ENCODE measurements around the gene COX20.

The COX20 gene

DNA sequence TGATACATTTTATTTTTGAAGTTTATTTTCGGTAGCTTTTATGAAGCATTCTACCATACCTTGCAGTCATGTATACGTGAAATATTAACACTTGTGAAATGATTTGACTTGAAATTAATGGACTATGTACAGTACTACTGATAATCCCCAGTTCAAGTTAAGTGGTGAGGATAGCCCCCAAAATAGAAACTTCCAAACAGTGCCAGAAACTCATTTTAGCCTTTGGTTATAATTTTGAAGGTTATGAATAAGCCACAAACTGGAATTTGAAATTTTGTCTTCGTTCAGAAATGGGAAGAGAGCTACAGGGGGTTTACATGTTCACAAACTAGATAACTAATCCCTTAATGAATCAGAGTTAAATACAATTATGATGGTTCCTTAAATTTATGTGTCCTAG lies 30.4 kb downstream of the COX20 start:
- TF ChIP-seq GATA3 (IDR thresholded peaks at IDR 0.05; ENCODE audit: low read depth, low read length) = no peak
- TF ChIP-seq GATA2 (IDR thresholded peaks at IDR 0.05; ENCODE audit: low read depth, low read length) = no peak

GRCh38 chr1:244866355-244866754 lies 30.9 kb downstream of the COX20 start:
- TF ChIP-seq GATA3 (IDR thresholded peaks at IDR 0.05; ENCODE audit: low read depth, low read length) (no peak), GATA2 (IDR thresholded peaks at IDR 0.05; ENCODE audit: low read depth, low read length) (no peak)

DNA sequence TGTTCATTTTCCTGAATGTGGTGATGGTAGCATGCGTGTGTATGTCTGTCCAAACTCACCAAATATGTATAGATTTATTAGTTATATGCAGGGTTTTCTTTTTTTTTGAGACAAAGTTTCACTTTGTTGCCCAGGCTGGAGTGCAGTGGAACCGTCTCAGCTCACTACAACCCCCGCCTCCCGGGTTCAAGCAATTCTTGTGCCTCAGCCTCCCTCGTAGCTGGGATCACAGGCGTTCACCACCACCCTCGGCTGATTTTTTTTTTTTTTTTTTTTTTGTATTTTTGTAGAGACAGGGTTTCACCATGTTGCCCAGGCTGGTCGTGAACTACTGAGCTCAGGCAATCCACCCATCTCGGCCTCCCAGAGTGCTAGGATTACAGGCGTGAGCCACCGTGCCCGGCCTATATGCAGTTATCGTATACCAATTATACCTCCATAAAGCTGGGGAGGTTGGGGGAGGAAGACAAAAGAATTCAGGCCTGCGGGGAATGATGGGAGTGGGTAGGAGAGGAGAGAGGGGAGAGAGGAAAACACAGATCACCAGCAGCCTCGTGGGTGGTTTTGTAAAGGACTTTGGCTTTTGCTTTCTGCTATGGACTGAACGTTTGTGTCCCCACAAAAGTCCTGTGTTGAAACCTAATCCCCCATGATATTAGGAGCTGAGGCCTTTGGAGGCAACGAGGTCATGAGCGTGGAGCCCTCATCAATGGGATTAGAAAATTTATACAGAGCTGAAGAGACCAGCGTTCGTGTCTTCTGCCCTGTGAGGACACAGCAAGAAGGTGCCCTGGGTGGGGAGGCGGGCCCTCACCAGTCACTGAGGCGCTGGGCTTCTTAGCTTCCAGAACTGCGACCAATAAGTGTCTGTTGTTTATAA lies 33.3 kb downstream of the COX20 start:
- TF ChIP-seq GATA3 (IDR thresholded peaks at IDR 0.05; ENCODE audit: low read depth, low read length) = no peak
- no peak for TF ChIP-seq GATA2 (IDR thresholded peaks at IDR 0.05; ENCODE audit: low read depth, low read length)

DNA sequence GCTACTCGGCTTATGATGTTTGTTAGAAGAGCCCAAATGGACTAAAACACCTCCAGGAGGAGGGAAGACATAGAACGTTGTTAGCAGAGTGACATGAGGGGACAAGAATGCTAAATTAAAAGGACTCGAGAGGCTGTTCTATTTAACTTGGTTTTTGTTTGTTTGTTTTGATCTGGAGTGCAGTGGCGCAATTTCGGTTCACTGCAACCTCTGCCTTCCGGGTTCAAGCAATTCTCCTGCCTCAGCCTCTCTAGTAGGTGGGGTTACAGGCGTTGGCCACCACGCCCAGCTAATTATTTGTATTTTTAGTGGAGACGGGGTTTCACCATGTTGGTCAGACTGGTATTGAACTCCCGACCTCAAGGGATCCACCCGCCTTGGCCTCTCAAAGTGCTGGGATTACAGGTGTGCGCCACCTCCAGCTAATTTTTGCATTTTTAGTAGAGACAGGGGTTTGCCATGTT lies 33.9 kb downstream of the COX20 start:
- no peak for TF ChIP-seq GATA2 (IDR thresholded peaks at IDR 0.05; ENCODE audit: low read depth, low read length)
- TF ChIP-seq GATA3 (IDR thresholded peaks at IDR 0.05; ENCODE audit: low read depth, low read length) = no peak

DNA sequence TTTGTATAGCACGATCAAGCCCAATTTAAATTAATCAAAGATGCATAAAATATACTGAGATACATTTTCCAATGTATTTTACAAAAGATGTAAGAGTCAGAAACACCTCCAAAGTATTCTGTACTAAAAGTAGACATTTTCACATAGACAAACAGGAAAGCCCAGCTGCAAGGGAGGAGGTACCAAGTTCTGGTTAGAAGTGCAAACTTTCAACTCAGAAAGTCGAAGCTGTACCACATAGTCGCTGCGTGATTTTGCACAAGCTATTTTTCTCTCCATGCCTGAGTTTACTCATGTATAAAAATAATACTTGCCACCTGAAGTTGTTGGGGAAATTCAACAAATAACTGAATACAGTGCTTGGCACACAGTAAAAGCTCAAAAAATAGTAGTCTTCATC lies 34.5 kb downstream of the COX20 start:
- no peak for TF ChIP-seq GATA3 (IDR thresholded peaks at IDR 0.05; ENCODE audit: low read depth, low read length)
- TF ChIP-seq GATA2 (IDR thresholded peaks at IDR 0.05; ENCODE audit: low read depth, low read length) = no peak

DNA sequence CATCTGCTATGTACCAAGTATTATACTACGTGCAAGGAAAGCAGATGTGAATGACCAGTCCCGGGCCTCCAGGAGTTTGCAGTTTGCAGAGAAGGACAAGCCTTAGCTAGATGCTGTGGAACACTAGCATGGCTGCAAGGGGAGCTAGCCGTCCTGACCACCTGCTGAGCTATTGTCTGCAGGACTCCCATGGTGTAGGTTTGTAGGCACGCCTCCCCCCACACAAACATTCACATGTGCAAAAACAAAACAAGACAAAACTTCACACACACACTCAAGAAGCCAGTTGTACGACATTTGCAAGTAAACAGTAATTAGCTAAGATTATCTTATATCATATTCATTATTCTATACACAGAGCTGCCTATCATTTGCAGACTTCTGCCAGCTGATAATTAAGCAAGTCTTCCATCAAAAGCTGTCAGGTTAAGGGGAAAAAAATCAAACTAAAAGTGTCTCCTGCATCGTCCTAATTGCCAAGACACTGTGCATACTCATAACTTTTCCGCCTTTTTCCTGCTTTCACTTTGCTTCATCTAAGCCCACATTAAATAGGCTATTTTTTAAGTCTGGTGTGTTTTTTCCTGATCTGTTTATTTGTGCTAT lies 39.6 kb downstream of the COX20 start:
- TF ChIP-seq GATA2 (IDR thresholded peaks at IDR 0.05; ENCODE audit: low read depth, low read length) = no peak
- TF ChIP-seq GATA3 (IDR thresholded peaks at IDR 0.05; ENCODE audit: low read depth, low read length) = no peak

DNA sequence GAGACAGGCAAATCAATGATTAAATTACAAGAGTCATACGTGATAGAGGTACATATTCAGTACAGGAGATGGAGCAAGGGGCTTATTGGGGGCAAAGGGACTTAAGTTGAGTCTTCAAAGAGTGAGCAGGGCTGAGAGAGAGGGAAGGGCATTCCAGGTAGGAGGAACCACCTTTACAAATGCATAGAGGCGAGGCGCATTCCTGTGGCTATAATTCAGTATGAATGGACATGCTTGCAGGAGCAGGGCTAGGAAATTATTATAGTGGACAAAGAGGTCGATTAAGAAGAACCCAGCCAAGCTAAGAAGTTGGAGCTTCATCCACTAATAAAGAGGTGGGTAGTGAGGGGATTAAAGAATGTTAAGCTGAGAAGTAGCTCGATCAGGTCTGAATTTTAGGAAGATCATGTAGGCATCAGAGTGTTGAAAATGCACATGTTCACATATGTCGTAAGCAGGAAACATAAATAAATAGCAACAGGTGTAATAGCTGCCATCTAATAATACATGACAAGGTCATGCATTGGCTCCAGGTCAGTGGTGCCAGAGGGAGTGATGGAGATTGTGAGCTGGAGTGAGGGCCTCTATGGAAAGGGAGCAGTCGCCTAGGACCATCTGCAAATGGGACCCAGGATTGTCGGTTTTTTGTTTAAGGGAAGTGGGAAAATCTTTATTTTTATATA lies 40.9 kb downstream of the COX20 start:
- TF ChIP-seq GATA3 (IDR thresholded peaks at IDR 0.05; ENCODE audit: low read depth, low read length) (no peak), GATA2 (IDR thresholded peaks at IDR 0.05; ENCODE audit: low read depth, low read length) (no peak)

DNA sequence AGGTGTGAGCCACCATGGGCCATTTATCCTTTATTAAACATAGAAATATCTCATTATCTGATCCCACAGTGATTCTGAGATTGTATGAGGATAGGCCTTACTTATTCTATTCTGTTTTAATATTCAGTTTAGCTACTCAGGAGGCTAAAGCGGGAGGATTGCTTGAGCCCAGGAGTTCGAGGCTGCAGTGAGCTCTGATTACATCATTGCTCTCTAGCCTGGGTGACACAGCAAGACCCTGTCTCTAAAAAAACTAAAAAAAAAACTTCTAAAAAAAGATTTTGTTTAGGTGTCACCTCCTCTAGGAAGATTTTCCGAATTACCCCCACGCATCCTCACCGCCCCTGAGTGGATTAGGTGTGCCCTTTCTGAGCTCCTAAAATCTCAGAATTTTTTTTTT lies 43.2 kb downstream of the COX20 start:
- no peak for TF ChIP-seq GATA3 (IDR thresholded peaks at IDR 0.05; ENCODE audit: low read depth, low read length)
- TF ChIP-seq GATA2 (IDR thresholded peaks at IDR 0.05; ENCODE audit: low read depth, low read length) = no peak

- TF ChIP-seq GATA2 (IDR thresholded peaks at IDR 0.05; ENCODE audit: low read depth, low read length) = no peak
- no peak for TF ChIP-seq GATA3 (IDR thresholded peaks at IDR 0.05; ENCODE audit: low read depth, low read length)
Measured at GRCh38 chr1:244881552-244882280, 46.3 kb downstream of the COX20 start.

DNA sequence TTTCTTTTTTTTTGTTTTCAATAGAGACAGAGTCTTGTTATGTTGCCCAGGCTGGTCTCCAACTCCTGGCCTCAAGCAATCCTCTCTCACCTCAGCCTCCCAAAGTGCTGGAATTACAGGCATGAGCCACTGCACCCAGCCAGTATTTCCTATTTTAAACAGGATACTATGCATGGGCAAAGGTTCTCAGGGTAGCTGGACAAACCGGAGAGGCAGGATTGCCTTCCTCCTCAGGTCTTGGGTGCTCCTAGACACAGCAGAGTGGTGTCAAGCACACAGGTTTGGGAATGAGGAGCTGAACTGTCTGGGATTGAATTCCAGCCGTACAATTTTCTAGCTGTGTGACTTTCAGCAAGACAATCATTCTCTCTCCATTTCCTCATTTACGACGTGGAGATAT lies 51.8 kb downstream of the COX20 start:
- TF ChIP-seq GATA3 (IDR thresholded peaks at IDR 0.05; ENCODE audit: low read depth, low read length) = no peak
- no peak for TF ChIP-seq GATA2 (IDR thresholded peaks at IDR 0.05; ENCODE audit: low read depth, low read length)

GRCh38 chr1:244893836-244894235 lies 58.4 kb downstream of the COX20 start:
- no peak for TF ChIP-seq GATA2 (IDR thresholded peaks at IDR 0.05; ENCODE audit: low read depth, low read length)
- no peak for TF ChIP-seq GATA3 (IDR thresholded peaks at IDR 0.05; ENCODE audit: low read depth, low read length)
